GM23338 (cell line): ENCODE data around the gene APMAP. TPM values are rescaled to one million over a fixed set of nuclear protein-coding genes. Genes with fewer than 3 reads are reported as not detected.

Source experiments
- ATAC-seq: fragments of 200-7000 bp; cut with Tn5 transposase; 3 replicates; pipeline ENCODE4 v1.9.1; 2020
- DNase-seq: peaks from one replicate; pipeline ENCODE4 v3.0.0-alpha.2; 2015; ENCODE audit warnings: low spot score
- H2AFZ ChIP-seq: fragments of 200-600 bp; sonication (generic); 2 replicates; pipeline ENCODE4 v1.8.0; 2016; ENCODE audit warnings: antibody characterized with exemption, mild to moderate bottlenecking, moderate library complexity
- H3F3A ChIP-seq: fragments of 200-600 bp; sonication (generic); replicated peaks from 2 replicates; pipeline ENCODE4 v1.8.0; 2017; ENCODE audit warnings: antibody characterized with exemption, mixed run types, low read depth
- H3K27ac ChIP-seq: fragments of 200-600 bp; sonication (generic); 2 replicates; pipeline ENCODE4 v1.6.1; 2016; ENCODE audit warnings: low read depth
- H3K27me3 ChIP-seq: fragments of 200-600 bp; sonication (generic); 2 replicates; pipeline ENCODE4 v1.8.0; 2016; ENCODE audit warnings: mild to moderate bottlenecking, mixed run types, moderate library complexity; ENCODE audit not compliant: insufficient read depth
- H3K36me3 ChIP-seq: fragments of 200-600 bp; sonication (generic); 2 replicates; pipeline ENCODE4 v1.8.0; 2016; ENCODE audit warnings: mild to moderate bottlenecking; ENCODE audit not compliant: insufficient read depth
- H3K4me1 ChIP-seq: fragments of 200-600 bp; sonication (generic); 2 replicates; pipeline ENCODE4 v1.8.0; 2016; ENCODE audit warnings: mild to moderate bottlenecking, moderate library complexity; ENCODE audit not compliant: insufficient read depth
- H3K4me2 ChIP-seq: fragments of 200-600 bp; sonication (generic); 2 replicates; pipeline ENCODE4 v1.7.1; 2017; ENCODE audit warnings: mixed run types
- H3K4me3 ChIP-seq: fragments of 200-600 bp; sonication (generic); 2 replicates; pipeline ENCODE4 v1.6.1; 2016; ENCODE audit warnings: mixed run types
- H3K79me2 ChIP-seq: fragments of 200-600 bp; sonication (generic); replicated peaks from 2 replicates; pipeline ENCODE4 v1.8.0; 2017; ENCODE audit warnings: mild to moderate bottlenecking; ENCODE audit not compliant: insufficient read depth
- H3K9me2 ChIP-seq: fragments of 200-600 bp; sonication (generic); 2 replicates; pipeline ENCODE4 v1.8.0; 2017; ENCODE audit not compliant: insufficient read depth
- H4K20me1 ChIP-seq: fragments of 200-600 bp; sonication (generic); replicated peaks from 2 replicates; pipeline ENCODE4 v1.8.0; 2017; ENCODE audit warnings: mild to moderate bottlenecking; ENCODE audit not compliant: insufficient read depth
- H3K27ac Mint-ChIP-seq: 2 replicates; pipeline ENCODE4 v1.8.0; 2020; ENCODE audit warnings: inconsistent platforms, mild to moderate bottlenecking, moderate library complexity, mixed read lengths
- H3K27me3 Mint-ChIP-seq: 3 replicates; pipeline ENCODE4 v1.8.0; 2022; ENCODE audit warnings: low read depth, mild to moderate bottlenecking, moderate library complexity, mixed read lengths, inconsistent platforms; ENCODE audit not compliant: insufficient read depth, poor library complexity
- H3K36me3 Mint-ChIP-seq: 3 replicates; pipeline ENCODE4 v1.8.0; 2021; ENCODE audit warnings: low read depth, mild to moderate bottlenecking, inconsistent platforms, moderate library complexity, mixed read lengths
- H3K4me1 Mint-ChIP-seq: 3 replicates; pipeline ENCODE4 v1.8.0; 2020; ENCODE audit warnings: mild to moderate bottlenecking, inconsistent platforms, mixed read lengths
- H3K4me3 Mint-ChIP-seq: 3 replicates; pipeline ENCODE4 v1.8.0; 2021; ENCODE audit warnings: moderate library complexity, mild to moderate bottlenecking, inconsistent platforms, mixed read lengths
- H3K9me3 Mint-ChIP-seq: 3 replicates; pipeline ENCODE4 v1.8.0; 2020; ENCODE audit warnings: moderate library complexity, mild to moderate bottlenecking, inconsistent platforms, mixed read lengths
- CREB1 ChIP-seq: fragments of 250-450 bp; sonication (Bioruptor Pico); IDR thresholded peaks from 2 replicates; pipeline ENCODE4 v1.5.0; 2020; ENCODE audit warnings: low read depth, mild to moderate bottlenecking, moderate library complexity
- CTCF ChIP-seq, 2 experiments: fragments of 200-600 bp in 1 of 2; sonication (generic) in 1 of 2; conservative IDR thresholded peaks; 2 replicates each; pipeline versions ENCODE4 v1.5.1 to v1.6.1; 2016 to 2017; ENCODE audit warnings: antibody characterized with exemption in 2 of 2, low read depth in 2 of 2, mild to moderate bottlenecking in 2 of 2, moderate library complexity in 1 of 2
- ETS1 ChIP-seq: IDR thresholded peaks from 2 replicates; pipeline ENCODE4 v1.6.1; 2016; ENCODE audit warnings: antibody characterized with exemption
- EZH2 ChIP-seq: fragments of 200-600 bp; sonication (generic); IDR thresholded peaks from one replicate; pipeline ENCODE4 v1.8.0; 2017; ENCODE audit warnings: antibody characterized with exemption, mild to moderate bottlenecking, low read depth; ENCODE audit not compliant: unreplicated experiment
- EZH2phosphoT487 ChIP-seq: fragments of 200-600 bp; sonication (generic); IDR thresholded peaks from one replicate; pipeline ENCODE4 v1.8.1; 2018; ENCODE audit warnings: antibody characterized with exemption; ENCODE audit not compliant: unreplicated experiment
- JUNB ChIP-seq: IDR thresholded peaks from one replicate; pipeline ENCODE4 v1.6.1; 2016; ENCODE audit warnings: antibody characterized with exemption; ENCODE audit not compliant: unreplicated experiment
- NANOG ChIP-seq: IDR thresholded peaks from 2 replicates; pipeline ENCODE4 v1.6.1; 2016; ENCODE audit warnings: antibody characterized with exemption, borderline replicate concordance
- POLR2AphosphoS5 ChIP-seq: IDR thresholded peaks from 2 replicates; pipeline ENCODE4 v1.6.1; 2016; ENCODE audit warnings: antibody characterized with exemption, low read depth
- REST ChIP-seq: IDR thresholded peaks from one replicate; pipeline ENCODE4 v1.6.1; 2018; ENCODE audit warnings: antibody characterized with exemption; ENCODE audit not compliant: unreplicated experiment
- STAT1 ChIP-seq: IDR thresholded peaks from one replicate; pipeline ENCODE4 v1.6.1; 2016; ENCODE audit warnings: antibody characterized with exemption; ENCODE audit not compliant: unreplicated experiment
- ZNF114 ChIP-seq: fragments of 250-450 bp; sonication (Bioruptor Pico); IDR thresholded peaks from 2 replicates; pipeline ENCODE4 v1.5.0; 2020; ENCODE audit warnings: mild to moderate bottlenecking, moderate library complexity
- ZNF331 ChIP-seq: fragments of 250-450 bp; sonication (Bioruptor Pico); IDR thresholded peaks from 2 replicates; pipeline ENCODE4 v1.5.0; 2020; ENCODE audit warnings: low read depth, mild to moderate bottlenecking, moderate library complexity
- ZNF462 ChIP-seq: fragments of 250-450 bp; sonication (Bioruptor Pico); IDR thresholded peaks from 2 replicates; pipeline ENCODE4 v1.5.0; 2020; ENCODE audit warnings: mild to moderate bottlenecking, moderate library complexity
- polyA plus RNA-seq: library from polyadenylated mRNA; unstranded; fragments of >200 nt; fragmentation: Nextera tagmentation; extraction: Ambion mirVana; gene quantifications from 2 replicates; pipeline ENCODE4 v1.2.1, GENCODE V29; 2016
- total RNA-seq: library from RNA; depleted of rRNA; stranded (reverse); fragments of >200 nt; shearing (Covaris generic); gene quantifications from 2 replicates; pipeline ENCODE4 v1.2.3, GENCODE V29; 2014

The APMAP gene
- total and polyA plus RNA-seq, 2 experiments from 2014 or later: 31.7 to 72.3 TPM

DNA sequence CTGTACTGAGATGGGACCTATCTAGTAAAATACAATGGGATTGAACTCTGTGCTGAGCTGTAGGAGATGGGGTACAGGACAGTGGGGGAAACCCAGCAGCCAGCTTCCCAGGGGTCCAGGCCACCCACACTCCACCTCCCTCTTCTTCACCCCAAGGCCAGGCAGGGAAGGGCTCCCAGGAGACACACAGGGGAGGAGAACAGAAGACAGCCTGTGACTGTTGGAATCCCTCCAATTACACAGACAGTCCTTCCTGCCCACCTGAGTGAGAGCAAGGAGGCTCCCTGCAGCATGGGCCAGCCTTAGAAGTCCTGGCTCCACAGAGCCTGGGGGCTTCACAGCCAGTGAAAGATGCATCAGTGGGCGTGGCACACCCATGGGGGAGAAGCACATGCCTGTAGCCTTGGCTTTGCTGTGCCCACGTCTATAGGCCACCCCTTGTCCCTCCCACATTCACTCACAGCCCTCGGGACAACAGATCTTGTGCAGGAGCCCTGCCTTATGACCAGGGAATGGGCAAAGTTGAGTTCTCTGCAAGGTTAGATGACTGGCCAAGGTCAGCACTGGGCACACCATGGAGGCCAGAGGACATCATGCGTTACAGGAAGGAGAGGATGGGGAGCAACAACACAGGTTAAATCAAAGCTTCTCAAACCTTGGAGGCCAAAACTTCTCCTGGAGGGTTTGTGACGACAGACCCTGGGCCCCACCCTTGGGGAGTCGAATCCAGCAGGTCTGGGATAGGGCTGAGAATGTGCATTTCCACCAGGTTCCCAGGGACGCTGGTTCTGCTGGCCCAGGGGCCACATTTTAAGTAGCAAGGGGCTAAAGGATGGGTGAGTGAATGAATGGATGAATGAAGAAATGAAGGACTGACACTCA lies 55.8 kb downstream of the APMAP start:
- no peaks in the 10 kb centered on the region; the same call in 1 of the 2 replicates for H3K36me3 ChIP-seq
- H3K79me2 ChIP-seq: no peaks in the 10 kb centered on the region
- TF ChIP-seq ZNF462 (CRISPR knock-in tag): no peak
- TF ChIP-seq POLR2AphosphoS5: no peak
- TF ChIP-seq CREB1 (CRISPR knock-in tag): no peak
- no peak for TF ChIP-seq EZH2phosphoT487
- TF ChIP-seq ZNF114: no peak
- TF ChIP-seq JUNB: no peak
- no peak for TF ChIP-seq REST
- TF ChIP-seq ETS1: no peak
- TF ChIP-seq CTCF (conservative IDR thresholded peaks at IDR 0.05; ENCODE audit: low read depth in 2 of 2): no peak
- no peak for TF ChIP-seq ZNF331 (CRISPR knock-in tag)
- TF ChIP-seq NANOG: no peak
- TF ChIP-seq STAT1: no peak
- TF ChIP-seq EZH2: no peak
- 0 out of 2 replicates have a peak, but pooled peaks cover 5% of the 10 kb centered on the region for H3K9me2 ChIP-seq
- no peaks in the 10 kb centered on the region for H3K27me3 ChIP-seq
- peaks cover 39% of the 10 kb centered on the region for H3K9me3 Mint-ChIP-seq
- H2AFZ ChIP-seq: no peak overlapping the region
- no peak overlapping the region for H3K27ac Mint-ChIP-seq
- H3K4me1 Mint-ChIP-seq: no peaks in the 10 kb centered on the region
- no peaks in the 10 kb centered on the region for H3K4me1 ChIP-seq
- H3K36me3 Mint-ChIP-seq: 0 out of 3 replicates have a peak, but pooled peaks cover under 1% of the 10 kb centered on the region
- H3K27me3 Mint-ChIP-seq: no peaks in the 10 kb centered on the region
- ATAC-seq (no peak), DNase-seq (no peak)
- no peaks in the 10 kb centered on the region for H4K20me1 ChIP-seq
- H3K4me3 Mint-ChIP-seq: no peak overlapping the region
- no peak overlapping the region for H3K4me2 ChIP-seq
- H3K4me3 ChIP-seq: no peak overlapping the region
- H3F3A ChIP-seq: no peaks in the 10 kb centered on the region
- H3K27ac ChIP-seq: no peak overlapping the region
